GM03348 (cell line): ENCODE measurements around the gene SDK2.

Experiments used
- DNase-seq: peaks from one replicate; pipeline ENCODE4 v3.0.0; 2012; ENCODE audit warnings: low spot score

SDK2 gene

DNA sequence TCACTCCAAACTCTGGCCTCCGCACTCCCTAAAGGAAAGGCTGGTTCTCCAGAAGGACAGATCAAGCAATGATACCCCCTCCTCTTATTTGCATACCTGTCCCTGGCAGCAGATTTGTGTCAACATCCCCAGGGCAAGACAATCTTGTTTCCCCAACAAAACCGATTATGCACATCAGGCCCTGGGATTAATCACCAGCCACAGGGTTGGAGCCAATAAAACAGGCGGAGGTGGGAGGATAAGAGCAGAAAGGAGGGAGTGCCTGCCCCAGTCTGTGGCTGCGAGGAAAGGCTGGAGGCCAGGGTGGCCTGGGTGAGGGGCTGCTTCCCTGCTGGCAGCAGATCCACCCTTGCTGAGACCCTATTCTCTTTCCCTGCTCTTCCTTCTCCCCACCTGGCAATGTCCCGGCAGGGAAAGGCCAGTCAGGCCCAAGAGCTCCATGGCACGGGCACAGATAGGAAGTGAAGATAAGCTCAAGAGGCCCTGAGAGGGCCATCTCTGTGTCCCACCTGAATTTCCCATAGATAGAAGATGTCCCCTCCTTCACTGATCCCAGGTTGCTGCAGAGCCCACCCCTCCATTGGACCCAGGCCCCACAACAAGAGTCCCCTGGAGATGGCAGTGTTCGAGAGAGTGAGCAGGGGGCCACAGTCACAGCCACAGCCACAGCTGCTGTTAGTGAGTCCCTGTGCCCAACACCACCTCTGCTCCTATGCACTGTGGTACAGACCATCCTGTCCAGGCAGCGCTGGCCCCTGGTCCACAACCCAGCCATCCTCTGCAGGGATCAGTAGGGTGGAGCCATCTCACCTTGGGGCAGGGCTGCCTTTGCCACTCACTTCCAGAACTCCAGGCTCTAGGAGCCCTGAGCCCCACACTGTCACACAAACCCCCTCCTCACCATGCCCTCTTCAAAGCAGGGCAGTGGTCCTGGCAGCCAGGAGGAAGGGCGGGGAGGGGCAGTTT is 137.5 kb downstream of the SDK2 start:
- no peak for DNase-seq

DNA sequence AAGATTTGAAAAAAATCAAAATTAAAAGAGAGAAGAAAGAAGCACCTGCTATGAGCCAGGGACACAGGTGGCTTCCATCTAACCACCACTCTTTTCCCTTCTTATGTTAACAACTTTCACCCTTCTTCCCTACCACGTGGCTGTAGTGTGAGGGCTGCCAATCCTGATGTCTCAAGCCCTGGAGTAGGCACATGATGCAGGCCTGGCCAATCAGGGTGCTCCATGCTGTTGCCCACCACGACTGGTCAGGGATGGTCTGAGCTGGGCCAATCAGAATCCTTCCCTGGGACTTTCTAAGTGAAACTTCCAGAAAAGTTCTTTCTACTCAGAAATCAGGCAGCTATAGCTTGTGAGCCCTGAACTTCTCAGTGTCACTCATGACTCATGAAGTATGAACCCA is 140.7 kb downstream of the SDK2 start:
- no peak for DNase-seq

DNA sequence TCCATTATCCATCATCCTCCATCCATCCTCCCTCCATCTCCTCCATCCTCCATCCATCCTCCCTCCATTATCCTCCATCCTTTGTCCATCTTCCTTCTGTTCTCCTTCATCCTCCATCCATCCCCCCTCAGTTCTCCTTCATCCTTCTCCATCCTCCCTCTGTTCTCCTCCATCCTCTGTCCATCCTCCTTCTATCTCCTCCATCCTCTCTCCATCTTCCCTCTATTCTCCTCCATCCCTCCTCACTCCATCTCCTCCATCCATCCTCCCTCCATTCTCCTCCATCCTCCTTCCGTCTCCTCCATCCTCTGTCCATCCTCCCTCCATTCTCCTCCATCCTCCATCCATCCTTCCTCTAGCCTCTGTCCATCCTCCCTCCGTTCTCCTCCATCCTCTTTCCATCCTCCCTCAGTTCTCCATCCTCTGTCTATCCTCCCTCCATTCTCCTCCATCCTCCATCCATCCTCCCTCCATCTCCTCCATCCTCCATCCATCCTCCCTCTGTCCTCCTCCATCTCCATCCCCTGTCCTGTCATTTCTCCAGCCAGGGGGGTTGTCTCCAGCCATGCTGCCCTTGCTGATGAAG is 143.7 kb downstream of the SDK2 start:
- no peak for DNase-seq

DNA sequence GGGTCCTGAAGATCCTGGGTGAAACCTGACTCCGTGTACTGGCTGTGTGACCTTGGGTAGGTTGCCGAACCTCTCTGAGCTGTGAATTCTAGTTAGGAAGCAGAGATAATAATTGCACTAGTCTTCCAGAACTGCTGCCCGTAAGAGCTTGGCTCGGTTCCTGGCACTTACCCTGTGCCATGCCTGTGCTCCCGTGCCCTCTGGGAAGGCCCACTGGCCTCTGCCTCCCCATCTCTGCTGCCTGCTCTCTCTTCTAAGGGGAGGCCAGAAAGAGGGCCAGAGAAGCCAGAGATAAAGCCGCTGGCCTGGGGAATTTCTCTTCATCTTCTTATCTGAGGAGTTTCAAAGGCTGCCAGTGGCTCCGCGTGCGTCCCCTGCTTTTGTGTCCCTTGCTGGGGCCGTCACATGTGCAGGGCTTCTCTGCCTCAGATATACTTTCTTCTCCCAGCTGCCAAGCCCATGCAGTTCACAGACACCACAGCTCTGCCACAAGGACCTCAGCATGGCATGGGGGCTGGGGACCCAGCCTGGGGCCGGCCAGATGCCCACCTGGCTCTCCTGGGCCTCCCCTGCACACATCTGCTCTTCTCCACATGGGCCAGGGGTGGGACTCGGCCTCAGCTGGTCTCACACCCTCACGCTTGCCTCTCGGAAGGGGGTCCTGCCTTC is 145.2 kb downstream of the SDK2 start:
- no peak for DNase-seq

DNA sequence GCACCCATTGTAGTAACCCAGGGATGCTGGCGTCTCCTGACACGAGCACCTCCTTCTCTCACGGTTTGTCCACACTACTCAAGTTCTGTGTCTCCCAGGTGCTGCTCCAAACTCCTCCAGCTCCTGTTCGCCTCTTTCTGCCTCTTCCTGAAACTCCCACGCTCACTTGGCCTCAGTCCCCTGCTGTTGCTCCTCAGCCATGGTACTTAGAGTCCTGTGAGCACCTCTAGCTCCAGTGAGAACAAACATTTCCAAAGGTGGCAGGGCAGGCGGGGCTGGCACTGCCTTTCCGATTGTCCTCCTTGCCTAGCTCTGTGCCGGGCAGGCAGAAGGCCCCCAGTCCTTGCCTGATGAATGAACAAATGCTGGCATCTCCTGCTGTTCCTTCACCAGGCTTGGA is 146.1 kb downstream of the SDK2 start:
- no peak for DNase-seq

DNA sequence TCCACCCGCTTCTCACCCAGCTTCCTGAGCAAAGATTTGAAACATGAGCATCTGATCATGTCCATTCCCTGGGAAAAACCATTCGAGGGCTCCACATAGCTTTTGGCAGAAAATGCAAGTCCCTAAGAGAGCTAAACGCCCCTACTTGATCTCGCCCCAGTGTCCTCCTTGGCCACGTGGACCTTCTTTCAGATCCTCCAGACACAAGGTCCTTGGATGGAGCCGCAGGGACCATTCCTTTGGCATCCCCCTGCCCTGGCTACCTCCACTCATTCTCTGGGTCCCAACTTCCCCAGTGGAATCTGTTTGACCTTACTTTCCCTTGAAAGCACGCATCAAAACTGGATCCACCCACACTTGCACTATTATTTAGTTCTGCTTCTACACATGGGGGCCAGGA is 146.5 kb downstream of the SDK2 start:
- DNase-seq = no peak

DNA sequence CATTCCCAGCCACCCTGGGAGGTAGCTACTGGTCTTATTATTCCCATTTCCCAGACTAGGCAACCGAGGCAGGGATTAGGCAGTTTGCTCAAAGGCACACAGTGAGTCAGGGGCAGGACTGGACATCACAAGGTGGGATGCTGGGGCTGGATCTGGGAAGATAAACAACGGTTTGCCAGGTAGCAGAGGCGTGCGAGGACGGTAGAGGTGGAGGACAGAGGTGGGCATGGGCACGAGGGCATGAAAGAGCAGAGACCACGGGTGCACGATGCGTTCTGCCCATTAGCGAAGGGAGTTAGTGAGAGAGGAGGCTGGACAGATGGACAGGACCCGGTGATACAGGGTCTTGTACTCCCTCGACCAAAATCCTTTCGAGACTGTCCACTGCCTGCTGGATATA is 148.0 kb downstream of the SDK2 start:
- DNase-seq = no peak

DNA sequence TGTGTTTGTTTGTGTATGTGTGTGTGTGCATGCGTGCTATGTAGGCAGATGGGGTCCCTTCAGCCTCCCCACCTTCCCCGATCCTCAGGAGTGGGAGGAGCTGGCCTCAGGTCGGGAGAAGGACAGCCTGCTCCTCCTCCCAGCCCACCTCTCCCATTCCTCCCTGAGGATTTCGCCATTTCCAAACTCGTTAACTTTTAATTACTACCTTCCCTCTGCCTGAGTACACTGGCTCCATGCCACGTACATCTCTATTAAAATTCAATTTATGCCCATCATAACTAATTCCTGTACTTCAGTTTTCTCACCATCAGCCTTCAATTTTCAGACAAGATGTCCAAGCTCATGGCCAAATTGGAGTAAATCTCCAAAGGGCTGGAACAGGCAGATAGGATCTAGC is 148.6 kb downstream of the SDK2 start:
- no peak for DNase-seq

DNA sequence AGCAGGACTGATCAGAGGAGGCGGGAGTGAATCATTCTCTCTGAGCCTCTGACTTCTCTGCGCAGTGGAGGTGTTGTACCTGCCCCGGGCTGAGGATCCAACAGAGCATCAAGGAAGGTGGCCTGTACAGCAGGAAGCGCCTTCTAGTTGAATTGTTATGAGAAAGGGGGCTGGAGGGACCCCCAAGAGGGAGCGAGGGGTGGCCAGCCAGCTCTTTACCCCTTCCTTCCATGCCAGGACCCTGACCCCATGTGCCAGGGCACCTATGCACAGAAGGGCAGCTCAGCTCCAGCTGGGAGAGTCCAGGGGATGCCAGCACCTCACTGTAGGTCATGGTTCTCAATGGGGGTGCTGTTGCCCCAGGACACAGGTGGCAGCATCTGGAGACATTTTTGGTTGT is 149.3 kb downstream of the SDK2 start:
- DNase-seq = no peak

DNA sequence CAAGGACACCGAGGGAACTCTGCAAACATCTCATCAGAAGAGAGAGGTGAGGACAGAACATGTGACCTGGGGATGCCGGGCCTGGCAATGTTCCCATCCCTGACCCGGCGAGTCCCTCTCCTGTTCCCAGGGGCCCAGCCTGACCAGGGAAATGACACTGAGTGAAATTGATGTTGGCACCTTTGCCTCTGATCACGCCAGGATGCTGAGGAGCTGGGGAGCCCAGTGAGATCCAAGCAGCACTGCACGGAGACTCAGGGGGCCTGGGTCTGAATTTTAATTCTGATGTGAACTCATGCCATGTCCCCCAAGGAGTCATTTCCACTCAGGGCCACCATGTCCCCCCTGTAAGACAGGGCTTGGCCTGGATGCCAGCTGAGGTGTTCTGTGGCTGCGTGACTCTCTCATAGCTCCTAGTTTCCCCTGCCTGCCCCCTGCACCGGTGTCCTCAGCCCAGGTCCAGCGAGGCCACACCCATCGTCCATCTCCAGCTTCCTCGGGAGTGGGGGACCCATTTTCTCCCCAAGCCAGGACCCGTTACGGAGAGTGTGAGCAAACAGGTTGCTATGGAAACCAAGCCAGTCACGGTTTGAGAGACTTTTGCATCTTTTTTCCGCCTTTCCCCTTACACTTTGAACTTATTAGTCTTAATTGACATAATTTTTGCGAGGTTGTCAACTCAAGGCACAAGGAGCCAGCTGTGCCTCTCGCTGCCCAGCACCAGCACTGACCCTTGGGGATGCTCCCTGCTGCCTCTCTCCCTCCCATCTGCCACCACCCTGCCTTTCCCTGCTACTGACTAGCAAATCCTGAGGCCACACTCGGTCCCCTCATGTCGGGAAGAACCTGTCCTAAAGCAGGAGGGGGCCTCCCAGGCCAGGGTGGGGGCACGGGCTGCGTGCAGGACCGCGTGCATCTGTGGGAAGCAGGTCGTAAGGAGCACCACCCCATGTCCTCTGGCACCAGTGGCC is 150.0 kb downstream of the SDK2 start:
- no peak for DNase-seq

DNA sequence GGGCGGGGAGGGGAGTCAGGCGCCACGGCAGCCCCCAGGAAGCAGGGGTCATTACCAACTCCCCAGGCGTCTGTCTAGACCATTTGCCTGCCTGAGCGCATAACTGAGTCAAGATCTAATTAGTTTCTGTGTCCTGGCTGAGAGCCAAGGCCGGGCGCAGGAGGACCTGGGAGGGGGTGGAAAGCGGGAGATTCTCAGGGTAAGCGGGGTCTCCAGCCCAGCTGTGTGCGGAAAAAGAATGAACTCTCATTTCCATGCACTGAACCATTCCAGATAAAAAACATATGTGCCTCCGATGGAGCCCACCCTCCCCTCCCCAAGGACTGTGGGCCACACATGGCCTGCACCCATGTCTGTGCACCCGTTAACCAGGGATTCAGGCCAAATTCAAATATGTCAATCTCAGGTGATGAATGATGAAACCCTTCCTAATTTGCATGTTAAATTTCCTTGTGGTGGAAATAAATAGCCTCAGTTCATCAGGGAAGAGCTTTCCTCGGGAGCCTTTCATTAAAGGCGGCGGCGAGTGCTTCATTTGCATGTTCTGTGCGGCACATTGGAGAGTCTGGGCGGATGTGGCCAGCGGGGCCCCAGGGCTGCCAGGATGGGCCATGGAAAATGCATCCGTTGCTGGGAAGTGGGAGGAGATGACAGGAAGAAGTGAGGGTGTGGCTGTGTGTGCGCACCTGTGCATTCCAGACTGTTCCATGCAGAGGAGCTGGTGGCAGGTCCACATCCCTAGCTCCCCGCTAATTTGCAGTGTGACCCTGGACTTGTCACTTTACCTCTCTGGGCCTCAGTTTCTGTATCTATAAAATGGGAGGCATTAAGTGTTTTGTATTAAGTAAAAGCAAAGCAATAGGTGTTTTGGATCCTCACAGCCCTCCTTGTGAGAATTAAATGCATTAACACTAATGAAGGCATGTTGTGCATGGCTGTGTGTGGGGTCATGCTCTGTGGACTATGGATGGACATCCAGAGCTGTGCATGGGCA is 151.1 kb downstream of the SDK2 start:
- DNase-seq = no peak

DNA sequence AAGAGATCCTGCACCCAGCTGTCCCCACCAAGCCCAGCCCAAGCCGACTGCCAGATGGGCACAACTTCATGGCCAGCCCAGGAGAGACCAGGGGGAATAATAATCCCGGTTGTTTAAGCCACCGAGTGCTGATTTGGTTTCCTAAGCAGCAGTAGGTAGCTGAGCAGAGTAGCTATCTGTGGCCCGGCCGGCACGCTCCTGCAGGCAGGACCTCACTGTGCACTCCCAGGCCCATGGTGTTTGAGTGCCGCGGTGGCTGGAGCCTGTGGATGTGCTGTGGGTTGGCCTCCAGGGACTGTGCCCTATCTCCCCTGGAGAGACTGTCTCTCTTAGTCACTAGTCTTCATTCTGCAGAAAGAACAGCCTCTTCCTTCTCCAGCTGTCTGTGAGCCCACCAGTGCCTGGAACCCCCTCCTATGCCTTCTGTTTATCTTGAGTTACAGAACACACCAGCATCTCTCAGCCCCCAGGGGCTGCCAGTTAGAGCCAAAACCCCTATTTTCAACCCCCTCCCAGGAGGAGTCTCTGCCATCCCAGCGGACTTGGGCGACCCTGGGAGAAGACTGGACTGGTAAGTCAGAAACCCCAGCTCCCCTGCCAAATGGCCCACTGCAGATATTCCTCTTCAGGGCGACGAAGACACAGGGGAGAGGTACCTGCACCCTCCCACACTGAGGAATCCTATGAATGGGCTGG is 152.0 kb downstream of the SDK2 start:
- no peak for DNase-seq

DNA sequence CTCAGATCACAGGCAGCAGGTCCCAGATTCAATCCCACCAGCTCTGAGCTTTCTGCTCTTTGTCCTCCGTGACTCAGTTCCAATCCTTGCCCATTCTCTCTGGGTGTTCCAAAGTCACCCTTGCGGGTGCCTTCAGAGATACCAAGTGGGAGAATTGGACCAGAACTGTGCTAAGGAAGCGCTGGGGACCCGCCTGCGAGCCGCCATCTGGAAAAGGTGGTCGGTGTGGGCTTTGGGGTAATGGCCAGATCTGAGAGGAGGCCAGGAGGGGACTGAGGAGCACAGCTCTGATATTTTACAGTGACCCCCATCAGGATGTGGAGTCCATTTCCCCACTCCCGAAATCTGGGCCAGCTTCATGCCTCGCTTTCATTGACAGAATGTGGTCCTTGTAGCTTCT is 152.6 kb downstream of the SDK2 start:
- DNase-seq = no peak

DNA sequence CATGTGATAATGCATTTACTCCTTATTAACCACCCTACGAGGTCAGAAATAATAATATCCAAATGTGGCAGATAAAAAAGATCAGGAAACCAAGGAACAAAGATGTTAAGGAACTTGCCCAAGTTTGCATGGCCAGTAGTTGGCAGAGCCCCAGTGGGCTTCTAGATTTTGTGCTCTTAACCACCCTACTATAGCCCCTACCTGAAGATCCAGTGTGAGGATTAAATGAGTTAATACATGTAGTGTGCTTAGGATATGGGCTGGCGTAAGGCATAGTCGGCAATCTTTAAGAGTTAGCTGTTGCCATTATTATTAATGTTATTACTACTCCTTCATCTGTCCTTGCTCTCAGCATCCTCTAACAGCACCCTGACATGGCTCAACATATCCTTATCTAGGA is 153.4 kb downstream of the SDK2 start:
- no peak for DNase-seq

DNA sequence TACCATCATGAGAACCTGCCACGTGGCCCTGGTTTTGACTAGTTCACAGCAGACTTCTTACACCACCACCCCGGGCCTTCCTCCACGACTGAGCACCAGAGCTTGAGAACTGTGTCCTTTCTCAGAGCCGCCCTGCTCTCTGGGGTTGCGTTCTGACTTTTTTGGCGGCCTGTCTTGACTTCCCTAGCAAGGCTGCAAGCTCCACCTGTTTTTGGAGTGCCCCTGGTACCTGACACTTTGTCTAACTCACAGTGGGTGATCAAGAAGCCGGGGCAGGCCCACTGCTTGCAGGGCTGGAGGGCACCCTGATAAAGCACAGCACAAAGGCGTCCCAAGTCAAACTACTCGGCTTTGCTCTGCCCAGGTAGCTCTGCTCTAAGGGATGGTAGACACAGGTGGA is 154.3 kb downstream of the SDK2 start:
- DNase-seq = no peak

DNA sequence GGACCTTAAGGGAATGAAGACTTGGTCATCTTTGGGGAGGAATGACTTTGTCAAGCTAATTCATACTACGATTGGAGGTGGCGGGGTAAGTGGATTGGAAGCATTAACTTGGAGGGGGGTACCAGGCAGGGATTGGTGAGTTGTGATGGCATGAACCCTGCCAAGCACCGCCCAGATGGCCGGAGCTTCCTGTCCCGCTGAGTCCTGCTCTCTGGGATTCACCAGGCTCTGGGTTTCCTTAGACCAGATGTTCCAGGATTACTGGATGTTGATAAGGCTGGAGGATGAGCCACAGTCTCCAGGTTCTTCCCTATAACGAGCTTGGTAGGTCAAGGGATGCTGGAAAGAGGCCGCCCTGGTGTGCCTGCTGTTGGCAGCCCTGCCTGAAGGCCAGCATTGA is 154.9 kb downstream of the SDK2 start:
- DNase-seq = no peak

DNA sequence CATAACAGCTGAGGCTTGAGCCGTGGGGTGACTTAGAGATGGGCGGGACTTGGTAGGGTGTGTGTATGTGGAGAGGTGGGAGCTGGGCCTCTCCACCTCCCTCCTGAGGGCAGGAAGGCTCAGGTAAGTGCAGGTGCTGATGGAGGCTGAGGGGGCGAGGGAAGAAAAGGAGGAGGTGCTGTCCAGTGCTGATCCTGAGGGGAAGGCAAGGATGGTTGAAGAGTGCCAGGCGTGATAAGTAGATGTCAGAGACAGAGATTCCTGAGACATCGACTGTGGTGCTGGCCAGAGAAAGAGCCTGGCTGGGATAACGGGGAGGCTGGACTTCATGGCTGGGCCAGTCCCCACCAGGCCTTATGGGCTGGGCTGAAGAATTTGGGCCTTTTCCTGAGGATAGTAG is 159.1 kb downstream of the SDK2 start:
- DNase-seq = no peak

DNA sequence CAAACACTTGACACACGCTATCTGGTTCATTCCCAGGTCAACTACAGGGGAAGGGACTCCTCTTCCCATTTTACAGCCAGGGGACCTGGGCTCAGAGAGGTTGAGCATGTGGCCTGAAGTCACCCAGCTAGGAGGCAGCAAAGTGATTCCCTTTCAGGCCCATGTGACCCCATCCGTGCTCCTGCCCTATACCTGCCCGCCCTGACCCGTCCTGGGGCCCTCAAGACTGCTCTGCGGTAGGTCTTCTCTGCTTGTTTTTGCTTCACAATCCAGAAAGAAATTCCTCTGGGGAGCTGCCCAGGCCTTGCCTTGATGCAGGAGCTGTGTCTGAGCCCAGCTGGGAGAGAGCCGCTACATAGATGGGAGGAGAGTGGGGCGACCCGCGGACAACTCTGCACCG is 161.4 kb downstream of the SDK2 start:
- DNase-seq = no peak

DNA sequence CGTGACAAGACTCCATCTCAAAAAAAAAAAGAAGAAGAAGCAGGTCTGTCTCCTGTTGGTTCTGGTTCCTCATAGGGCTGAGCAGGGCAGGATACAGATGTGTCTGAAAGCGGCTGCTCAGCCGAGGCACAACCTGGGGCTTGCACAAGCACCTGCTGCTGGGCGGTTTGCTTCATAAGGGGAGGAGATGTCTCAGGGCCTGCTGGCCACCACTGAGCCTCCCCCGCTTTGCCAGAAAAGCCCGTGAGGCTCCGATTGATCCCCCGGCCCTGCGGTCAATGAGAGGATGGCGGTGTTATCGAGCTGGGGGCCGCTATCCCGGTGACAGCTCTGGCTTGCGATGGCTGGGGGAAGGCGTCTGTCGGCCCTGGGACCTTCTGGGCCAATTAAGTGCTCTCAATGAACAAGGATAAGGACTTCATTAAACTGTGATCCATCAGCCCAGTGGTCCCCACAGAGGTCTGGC is 162.0 kb downstream of the SDK2 start:
- no peak for DNase-seq

DNA sequence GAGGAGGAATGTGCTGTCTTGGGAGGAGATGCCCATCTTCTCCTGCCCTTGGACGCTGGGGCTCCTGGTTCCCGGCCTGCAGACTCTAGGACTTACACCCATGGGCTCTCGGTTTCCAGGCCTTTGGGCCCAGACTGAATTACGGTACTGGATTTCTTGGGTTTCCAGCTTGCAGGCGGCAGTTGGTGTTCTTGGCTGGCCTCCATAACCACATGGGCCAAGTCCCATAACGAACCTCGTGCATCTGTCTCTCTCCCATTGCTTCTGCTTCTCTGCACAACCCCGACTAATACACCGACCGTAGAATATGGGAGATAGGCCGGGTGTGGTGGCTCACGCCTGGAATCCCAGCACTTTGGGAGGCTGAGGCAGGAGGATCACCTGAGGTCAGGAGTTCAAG is 162.6 kb downstream of the SDK2 start:
- no peak for DNase-seq
